GM18502 (cell line): Measurements from ENCODE around the gene ACVR1B.

Source experiments
- ATAC-seq: cut with Tn5 transposase; IDR thresholded peaks from one replicate; pipeline ENCODE4 v1.9.1; 2021; ENCODE audit warnings: mild to moderate bottlenecking; ENCODE audit not compliant: unreplicated experiment, poor library complexity

ACVR1B gene

DNA sequence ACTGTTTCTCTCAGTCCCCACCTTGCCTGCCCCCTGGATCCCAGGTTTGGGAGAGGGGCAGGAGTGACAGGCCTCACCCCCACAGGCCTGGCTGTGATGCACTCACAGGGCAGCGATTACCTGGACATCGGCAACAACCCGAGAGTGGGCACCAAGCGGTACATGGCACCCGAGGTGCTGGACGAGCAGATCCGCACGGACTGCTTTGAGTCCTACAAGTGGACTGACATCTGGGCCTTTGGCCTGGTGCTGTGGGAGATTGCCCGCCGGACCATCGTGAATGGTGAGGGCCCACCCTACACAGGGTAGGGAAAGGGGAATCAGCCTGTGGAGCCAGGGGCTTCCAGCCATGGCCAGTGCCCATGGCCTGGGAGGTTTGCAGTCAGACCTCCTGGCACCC lies 35.5 kb upstream of the ACVR1B start:
- no peak for ATAC-seq

DNA sequence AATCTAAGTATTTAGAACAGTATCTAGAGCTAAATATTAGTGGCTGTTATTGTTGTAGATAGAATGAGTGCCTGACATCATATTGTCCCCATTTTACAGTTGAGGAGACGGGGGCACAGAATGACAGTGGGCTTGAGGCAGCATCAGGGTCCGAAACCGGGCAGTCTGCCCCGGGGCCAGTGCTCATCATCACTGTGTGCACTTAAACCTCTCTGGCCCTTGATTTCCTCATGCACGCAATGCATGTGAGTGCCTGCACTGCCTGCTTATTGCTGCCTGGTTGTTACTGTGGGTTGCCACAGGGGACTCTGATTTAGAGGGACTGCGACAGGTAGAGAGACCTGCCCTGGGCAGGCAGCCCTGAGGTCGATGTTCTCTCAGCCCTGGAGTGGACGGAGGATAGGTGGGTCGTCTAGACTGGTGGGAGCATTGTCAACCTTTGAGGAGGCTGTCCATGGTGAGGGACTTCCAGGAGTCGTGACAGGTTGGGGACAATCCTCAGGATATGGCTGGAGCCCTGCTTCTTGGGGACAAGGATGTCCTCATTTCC lies 34.4 kb upstream of the ACVR1B start:
- ATAC-seq, result no peak

DNA sequence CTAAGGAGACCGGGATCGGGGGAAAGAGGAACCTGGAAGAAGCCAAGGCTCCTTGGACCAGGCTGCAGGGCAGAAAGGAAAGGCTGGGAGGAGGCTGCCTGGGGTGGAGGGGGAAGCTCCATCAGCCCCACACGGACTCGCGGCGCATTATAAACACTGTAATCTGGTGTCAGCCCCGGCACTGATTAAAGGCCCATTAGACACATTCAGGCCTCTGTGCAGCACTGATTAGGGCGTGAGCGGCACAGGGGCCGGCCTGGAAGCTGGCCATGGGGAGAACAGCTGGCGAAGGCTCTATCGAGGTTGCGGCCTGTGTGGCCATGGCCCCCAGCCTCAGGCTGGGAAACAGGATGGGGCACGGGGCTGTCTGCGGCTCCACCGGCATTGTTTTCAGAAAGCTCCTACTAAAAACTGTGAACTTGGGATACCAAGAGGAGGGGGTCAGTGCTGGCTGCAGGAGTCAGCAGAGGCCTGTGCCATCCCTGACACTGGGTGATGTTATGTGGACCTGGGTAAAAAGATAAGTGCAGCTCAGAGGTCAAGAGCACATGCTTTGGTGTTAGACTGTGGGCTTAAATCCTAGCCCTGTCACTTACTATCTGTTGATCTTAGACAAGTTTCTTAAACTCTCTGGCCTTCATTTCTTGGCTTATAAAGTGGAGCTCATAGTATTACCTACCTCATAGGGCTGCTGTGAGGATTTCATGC lies 33.6 kb upstream of the ACVR1B start:
- no peak for ATAC-seq

DNA sequence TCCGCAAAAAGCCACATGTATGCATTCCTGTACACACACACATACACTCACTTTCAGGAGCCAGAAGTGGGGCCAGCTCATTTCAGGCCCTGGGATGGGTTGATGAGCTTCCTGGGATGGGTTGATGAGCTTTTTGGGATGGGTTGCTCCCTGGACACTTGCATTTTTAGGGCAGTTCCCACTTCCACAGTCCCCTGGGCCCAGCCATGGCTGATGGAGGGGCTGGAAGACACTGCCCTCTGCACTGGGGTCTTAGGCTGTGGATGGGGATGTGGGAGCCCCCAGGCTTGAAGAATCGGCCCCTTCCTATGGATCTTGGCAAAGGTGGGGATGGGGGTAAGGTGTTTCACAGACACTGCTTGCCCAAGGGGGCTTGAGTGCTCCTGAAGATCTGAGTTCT lies 31.5 kb upstream of the ACVR1B start:
- no peak for ATAC-seq

DNA sequence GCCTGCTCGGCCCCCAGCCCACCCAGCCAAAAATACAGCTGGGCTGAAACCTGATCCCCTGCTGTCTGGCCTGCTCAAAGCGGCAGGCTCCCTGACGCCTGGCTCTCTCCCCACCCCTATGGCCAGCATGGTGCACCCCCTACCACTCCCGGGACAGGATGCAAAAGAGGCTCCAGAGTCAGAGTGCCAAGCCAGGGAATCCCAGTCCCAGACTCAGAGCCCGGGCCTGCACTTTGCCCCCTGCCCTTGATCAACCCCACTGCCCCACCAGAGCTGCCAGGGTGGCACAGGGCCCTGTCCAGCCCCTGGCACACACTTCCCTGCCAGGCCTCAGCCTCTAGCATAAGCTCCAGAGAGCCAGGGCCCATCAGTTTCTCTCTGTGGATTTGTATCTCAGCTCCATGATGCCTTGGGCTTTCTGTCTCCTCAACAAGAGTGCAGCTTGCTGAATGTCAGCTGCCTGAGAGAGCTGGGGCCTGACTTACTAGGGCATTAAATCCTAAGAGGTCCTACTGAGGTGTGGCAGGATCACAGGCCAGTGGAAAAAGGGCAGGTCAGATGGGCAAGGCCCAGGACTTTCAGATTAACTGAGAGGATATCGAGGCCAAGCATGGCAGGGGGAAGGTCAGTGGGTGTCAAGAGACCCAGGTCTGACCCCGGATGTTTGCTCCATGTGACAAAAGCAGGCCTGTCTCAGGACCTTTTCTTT lies 30.3 kb upstream of the ACVR1B start:
- ATAC-seq, result no peak

DNA sequence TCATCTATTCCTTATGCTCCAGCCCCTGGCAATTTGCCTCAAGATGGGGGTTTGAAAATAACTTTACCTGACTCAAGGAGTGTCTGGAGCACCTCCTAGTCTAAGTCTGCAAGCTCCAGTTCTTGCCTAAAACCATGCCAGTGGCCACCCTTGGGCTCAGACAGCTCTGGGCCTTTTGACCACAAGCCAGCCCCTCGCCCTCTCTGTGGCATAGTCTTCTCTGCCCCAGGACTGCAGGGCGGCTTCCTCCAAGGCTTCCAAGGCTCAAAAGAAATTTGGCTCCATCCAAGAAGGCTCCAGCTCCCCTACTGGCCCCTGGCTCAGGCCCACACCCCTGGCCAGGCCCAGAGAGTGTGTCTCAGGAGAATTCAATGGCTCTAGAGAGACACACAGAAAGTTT lies 29.4 kb upstream of the ACVR1B start:
- no peak for ATAC-seq

DNA sequence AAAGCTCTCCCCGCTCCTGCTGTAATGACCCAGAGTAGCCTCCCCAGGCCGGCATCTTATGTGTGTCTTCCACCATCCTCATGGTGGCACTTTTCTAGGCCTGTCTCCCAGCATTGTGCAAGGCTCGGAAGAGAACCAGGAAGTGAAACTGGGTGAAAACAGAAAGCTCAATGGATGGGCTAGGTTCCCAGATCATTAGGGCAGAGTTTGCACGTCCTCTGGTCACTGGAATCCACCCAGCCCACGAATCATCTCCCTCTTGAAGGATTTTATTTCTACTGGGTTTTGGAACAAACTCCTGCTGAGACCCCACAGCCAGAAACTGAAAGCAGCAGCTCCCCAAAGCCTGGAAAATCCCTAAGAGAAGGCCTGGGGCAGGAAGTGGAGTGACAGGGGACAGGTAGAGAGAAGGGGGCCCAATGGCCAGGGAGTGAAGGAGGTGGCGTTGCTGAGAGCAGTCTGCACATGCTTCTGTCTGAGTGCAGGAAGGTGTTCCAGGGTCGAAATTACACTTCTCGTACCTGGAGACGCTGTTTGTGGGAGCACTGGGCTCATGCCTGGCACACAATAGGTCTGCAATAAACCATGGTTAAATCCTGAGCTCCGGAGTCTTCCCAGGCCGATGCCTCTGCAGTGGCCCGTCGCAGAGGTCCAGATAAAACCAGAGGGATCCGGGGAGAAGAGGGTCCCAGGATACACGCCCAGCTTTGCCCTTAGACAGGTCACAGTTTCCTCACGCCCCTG lies 28.6 kb upstream of the ACVR1B start:
- ATAC-seq, result no peak

DNA sequence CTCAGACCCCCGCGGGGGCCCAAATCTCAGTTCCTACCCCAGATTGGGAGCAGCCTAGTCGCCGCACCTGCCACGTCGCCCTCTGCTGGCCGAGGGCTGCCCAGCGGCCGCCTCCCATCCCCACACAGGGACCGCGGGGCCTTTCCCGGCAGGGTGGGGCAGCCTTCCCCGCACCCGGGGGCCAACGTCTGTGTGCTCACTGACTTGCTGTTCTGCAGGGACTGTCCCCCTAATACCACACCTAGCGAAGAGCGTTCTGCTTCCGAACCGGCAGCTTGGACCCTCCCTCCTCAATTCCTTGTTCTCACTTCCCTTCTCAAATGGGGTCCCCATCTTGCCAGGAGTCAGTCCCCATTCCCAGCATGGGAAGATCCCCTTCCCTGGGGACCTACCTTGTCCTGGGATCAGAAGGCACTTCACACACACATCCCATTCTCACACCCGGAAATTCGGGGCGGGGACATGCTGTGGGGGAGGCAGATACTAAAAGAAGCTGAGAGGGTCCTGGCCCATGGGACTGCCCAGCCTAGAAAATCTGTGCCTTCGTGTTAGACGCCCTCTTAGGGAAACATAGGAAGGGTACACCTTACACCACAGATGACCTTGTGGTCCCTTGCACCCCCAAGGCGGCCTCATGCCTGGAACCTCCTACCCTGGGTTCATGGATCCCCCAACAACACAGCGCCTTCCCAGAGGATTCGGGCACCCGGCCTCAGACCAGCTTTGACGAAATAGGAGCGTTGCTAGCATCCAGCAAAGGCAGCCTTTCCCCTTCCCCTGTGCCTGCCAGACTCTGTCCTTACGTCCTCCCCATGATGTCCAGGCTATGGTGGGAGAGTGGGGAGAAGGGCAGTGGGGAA lies 27.8 kb upstream of the ACVR1B start:
- ATAC-seq, result no peak

DNA sequence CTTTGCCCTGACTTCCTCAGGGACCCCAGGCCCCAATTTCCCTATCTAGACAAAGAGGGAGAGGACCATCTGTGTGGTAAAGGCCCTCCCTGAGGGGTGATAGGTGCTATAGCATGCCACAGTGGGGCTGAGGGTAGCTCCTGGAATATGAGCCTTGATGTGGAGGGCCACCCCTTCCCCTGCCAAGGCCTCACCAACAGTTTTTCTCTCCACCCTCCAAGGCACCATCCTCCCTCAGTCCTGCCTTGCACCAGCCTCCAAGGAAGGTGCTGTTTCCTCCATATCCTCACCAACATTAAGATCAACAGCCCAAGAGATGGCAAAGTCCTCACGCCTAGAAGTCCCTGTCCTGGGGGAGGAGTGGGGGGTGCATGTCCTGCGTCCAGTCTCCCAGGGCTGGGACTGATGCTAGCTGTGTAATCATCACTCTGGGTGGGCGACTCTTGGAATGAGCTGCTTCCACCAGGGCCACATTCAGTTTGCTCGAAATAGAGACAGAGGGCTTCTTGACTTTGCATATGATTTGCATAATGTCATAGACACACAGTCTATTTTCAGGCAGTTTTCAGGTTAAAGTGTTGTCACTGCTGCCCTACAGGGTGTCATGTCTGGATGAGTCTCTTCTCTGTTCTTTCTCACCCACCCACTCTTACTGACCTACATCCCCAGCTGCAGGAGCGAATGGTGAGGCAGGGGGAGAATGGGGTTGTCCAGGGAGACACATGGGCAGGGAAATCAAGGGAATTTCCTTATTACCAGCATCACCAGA lies 26.8 kb upstream of the ACVR1B start:
- peak; percentile 73 for ATAC-seq

DNA sequence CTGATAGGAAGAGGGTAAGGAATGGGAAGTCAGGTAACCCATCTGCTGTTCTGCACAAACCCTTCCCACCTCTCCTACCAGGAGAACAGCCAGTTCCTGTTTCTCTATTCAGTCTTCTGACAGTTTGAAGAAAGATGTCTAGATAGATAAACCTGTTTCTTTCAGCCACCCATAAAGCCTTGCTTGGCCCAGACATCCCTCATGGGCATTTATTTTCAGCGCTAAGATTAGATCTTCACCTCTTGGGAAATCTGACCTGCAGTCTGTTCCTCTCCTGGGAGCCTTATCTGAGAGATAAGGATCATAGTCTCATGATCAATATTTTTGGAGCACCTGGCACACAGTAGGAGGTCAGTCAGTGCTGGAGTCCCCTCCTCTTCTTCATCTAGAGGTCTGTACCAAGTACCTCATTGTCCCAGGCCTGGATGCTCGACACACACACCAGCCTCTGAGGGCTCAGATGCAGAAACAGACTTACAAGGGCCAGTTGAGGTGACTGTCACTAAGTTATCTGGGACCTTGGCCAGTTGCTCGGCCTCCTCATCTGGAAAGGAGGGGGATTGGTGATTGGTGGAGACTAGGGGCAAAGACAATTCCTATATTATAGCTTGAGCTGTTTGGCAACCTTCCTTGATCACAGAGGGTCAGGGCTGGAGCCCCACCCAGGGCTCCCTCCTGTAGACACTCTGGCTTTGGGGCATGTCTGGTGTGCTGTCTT lies 26.0 kb upstream of the ACVR1B start:
- no peak for ATAC-seq

DNA sequence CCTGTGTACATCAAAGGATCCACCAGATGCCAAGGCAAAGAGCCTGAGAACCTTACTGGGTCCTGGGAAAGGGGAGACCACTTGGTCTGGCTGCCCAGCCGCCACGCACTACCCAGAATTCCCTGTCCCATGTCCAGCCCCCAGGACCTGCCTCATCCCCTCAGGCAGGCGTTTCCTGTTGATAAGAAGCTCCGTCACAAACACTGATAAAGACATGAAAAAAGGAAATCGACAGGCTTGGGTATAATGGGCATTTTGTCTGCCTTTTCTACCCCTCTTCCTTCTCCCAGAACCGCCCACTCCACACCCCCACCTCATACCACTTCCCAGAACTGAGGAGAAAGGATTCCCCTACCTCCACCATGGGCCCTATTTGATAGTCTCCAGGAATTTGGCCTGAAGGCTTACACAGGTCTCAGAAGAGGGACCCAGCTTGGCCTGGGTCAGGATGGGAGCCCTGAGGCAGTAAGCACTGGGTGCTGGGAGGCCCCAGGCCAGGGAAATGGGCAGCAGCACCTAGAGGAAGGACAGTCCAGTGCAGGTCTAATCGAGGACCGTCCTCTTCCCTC lies 25.4 kb upstream of the ACVR1B start:
- no peak for ATAC-seq

DNA sequence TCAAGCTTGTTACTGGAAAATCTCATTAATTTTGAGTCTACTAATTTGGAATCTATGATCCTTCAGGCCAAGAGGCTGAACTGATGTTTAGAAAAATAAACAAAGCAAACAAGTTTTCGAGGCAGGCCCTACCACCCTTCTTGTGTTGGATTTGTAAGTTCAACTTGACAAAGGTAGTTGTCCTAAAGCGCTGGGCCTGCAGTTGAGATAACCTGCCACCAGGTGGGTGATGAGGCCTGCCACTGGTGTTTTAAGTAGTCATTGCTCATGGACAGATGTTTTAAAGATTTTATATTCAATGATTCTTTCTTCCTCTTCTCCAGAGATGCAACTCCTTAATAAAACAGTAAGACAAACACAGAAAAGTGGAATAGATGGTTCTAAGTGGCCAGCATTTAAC lies 24.8 kb upstream of the ACVR1B start:
- ATAC-seq, result no peak

DNA sequence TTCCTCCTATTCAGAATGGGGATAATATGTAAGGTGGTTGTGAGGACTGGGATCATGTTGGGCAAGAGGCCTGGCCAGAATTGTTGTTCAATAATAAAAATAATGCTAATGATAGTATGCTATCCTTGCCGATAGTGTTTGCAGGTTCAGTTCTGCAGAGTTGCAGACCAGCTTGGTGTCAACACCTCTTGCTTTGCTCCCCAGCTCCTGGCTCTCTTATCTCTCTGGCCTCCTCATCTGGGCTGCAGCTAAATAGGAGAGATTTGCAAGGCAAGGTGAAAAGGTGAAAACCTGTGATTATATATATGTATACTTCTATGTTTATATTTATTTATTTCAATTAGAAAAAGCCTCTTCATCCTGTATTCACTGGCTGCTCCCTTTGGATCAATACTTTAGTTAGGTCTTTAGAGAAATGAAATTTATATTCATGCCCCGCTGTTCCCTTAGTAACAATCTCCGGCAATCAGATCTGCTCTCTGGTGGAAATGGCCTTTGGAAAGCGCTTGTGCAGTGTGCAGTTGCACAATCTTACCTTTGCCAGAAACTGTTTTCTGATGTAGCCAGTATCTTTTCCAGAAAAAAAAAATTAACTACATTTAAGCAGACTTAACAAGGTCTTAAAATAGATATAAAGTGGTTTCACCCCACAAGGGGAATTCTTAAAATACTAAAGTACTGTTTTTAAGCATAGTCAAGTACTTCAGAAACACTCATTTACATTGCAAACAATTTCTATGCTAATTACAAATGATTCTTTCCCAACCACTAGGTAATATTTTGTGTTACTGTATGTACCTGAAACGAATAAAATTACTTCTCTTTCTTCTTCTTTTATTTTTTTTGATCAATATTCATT lies 19.1 kb upstream of the ACVR1B start:
- ATAC-seq, result no peak

DNA sequence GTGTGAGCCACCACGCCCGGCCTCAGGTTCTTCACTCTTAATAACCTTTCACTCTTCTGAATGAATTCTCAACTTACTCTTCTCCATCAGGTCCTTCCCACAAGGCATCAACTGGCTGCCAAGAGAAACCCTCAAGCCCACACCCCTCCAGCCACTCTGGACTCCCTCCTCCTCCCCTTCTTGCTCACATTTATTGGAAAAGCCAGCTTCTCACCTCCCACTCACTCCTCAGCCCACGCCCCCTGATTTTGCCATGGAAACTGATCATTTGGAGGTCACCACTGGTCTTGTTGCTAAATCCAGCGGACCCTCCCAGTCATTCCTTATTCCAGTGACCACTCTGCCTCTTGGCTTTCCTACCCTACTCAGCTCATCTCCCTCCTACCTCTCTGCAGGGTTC lies 17.4 kb upstream of the ACVR1B start:
- no peak for ATAC-seq

DNA sequence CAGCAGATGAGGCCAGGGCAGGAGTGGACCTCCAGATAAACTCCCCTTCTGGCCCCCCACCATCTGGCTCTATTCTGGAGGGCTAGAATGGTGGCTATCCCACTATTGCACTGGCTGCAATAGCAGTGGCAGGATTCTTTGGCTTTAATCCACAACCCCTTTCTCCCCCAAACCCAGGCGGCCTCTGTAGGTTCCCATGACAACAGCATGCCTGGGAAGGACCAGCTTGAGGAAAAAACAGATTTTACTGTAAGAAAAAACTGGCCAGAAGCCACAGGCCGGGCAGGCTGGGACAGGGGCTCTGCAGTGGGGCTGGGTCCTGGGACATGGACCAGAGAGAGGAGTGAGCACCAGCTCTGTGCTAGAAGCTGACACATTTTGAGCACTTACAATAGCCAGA lies 13.6 kb upstream of the ACVR1B start:
- no peak for ATAC-seq

DNA sequence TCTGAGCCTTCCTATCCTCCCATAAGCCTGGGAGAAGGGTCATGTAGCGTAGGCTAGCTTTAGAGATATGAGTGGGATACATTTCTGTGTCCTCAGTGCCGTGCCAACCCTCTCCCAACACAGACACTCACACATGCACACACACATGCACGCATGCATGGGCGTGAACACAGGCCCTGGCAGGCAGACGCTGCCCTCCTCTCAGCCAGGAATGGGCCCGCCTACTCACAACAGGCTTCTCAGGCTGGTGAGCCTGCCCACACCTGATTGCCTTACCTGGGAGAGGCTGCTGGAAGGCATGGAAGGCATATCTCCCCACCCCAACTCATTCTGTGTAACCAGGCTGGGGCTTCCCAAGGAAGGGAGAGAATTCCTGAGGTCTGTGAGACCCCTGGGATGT lies 12.8 kb upstream of the ACVR1B start:
- ATAC-seq, result no peak

DNA sequence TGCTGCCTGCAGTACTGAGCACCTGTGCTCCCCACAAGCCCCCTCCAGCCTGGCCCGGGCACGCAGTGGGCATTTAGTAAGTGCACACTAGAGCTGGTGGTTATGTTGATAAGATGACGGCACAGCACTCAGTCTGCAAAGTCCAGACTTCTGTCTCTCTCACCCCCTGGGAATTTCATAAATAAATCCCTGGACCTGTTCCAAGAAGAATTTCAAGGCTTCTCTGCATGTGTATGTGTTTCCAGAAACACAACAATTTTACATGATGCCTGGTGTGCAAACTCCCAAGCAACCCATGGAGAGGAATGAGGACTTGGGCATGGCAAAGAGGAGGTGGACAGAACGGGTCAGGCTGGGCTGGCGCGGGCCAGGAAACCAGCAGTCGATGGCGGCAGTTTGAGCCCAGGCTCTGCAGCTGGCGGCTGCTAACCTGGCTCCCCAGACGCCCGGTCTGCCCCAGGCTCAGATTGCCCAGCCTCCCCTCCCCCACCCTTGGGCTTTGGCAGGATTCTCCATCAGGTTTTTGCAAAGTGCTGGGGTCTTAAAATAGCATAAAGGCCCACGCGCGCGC lies 10.4 kb upstream of the ACVR1B start:
- no peak for ATAC-seq
